NCI-H1436 treated with DMSO at 0.1 percent for 48 hours (cell line): ENCODE results near the gene PSMD2.
"Not testable (repeated sequence)": the region's sequence is repeated elsewhere in the genome, so short reads cannot be mapped to it uniquely, and the experiment has no call there.

Source experiments
- DNase-seq: peaks from one replicate; lab custom pipeline; 2025; lab: John Stamatoyannopoulos, UW

Gene PSMD2

DNA sequence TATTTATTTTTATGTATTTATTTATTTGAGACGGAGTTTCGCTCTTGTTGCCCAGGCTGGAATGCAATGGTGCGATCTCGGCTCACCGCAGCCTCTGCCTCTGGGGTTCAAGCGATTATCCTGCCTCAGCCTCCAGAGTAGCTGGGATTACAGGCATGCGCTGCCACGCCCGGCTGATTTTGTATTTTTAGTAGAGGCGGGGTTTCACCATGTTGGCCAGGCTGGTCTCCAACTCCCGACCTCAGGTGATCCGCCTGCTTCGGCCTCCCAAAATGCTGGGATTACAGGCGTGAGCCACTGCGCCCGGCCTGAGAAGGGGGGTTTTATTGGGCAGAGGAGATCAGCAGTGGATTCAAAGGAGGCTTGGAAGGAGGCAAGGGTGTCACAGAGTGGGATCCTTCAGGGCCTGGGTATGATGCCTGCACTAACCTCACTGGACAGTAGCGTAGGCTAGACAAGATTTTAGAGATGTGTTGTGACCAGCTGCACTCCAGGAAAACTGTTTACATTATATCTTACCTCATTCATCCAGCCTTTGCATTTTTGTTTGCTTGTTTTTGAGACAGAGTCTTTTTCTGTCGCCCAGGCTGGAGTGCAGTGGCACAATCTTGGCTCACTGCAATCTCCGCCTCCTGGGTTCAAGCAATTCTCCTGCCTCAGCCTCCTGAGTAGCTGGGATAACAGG lies 40.6 kb downstream of the PSMD2 start:
- not testable (repeated sequence) for DNase-seq

DNA sequence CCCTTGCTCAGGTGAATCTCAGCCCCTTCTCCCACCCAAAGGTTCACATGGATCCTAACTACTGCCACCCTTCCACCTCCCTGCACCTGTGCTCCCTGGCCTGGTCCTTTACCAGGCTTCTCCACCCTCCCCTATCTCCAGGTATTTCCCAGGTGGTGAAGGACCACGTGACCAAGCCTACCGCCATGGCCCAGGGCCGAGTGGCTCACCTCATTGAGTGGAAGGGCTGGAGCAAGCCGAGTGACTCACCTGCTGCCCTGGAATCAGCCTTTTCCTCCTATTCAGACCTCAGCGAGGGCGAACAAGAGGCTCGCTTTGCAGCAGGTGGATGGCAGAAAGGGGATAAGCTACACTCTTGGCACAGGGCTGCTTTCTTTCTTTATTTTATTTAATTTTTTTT lies 42.9 kb downstream of the PSMD2 start:
- no peak for DNase-seq

DNA sequence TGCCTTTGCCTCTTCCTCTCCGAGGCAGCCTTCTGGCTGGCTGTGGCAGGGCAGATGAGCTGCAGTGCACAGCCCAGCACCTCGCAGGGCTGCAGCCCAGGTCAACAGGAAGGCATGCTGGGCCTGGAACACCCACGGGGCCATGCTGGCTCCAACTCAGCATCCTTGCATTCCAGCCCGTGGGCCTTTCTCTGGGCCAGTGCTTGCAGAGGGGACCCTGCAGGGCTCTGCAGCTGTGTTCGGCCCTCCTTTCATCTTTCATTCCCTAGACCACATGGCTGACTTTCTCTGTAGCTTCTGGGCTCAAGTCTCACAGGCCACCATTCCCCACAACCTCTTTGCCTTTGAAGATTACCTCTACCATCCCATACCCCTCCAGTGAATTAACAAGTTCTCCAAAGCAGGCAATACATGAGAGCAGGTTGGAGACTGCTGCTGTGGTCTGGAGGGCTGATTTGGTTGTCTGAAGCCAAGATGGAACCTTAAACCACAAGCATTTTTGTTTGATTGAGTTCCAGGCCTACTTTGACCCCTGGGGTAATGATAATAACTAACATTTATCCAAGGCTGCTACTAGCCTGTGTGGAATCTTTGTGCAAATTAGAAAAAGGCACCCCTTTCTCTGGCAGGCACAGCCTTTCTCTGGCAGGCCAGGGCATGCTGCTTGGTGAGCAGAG lies 44.3 kb downstream of the PSMD2 start:
- DNase-seq: no peak

DNA sequence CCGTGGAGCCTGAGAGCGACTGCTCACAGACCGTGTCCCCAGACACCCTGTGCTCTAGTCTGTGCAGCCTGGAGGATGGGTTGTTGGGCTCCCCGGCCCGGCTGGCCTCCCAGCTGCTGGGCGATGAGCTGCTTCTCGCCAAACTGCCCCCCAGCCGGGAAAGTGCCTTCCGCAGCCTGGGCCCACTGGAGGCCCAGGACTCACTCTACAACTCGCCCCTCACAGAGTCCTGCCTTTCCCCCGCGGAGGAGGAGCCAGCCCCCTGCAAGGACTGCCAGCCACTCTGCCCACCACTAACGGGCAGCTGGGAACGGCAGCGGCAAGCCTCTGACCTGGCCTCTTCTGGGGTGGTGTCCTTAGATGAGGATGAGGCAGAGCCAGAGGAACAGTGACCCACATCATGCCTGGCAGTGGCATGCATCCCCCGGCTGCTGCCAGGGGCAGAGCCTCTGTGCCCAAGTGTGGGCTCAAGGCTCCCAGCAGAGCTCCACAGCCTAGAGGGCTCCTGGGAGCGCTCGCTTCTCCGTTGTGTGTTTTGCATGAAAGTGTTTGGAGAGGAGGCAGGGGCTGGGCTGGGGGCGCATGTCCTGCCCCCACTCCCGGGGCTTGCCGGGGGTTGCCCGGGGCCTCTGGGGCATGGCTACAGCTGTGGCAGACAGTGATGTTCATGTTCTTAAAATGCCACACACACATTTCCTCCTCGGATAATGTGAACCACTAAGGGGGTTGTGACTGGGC lies 45.7 kb downstream of the PSMD2 start:
- no peak for DNase-seq

DNA sequence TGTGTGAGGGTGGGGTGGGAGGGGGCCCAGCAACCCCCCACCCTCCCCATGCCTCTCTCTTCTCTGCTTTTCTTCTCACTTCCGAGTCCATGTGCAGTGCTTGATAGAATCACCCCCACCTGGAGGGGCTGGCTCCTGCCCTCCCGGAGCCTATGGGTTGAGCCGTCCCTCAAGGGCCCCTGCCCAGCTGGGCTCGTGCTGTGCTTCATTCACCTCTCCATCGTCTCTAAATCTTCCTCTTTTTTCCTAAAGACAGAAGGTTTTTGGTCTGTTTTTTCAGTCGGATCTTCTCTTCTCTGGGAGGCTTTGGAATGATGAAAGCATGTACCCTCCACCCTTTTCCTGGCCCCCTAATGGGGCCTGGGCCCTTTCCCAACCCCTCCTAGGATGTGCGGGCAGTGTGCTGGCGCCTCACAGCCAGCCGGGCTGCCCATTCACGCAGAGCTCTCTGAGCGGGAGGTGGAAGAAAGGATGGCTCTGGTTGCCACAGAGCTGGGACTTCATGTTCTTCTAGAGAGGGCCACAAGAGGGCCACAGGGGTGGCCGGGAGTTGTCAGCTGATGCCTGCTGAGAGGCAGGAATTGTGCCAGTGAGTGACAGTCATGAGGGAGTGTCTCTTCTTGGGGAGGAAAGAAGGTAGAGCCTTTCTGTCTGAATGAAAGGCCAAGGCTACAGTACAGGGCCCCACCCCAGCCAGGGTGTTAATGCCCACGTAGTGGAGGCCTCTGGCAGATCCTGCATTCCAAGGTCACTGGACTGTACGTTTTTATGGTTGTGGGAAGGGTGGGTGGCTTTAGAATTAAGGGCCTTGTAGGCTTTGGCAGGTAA lies 46.5 kb downstream of the PSMD2 start:
- DNase-seq: no peak

- no peak for DNase-seq
These were observed 47.6 kb downstream of the PSMD2 start for GRCh38 chr3:184346480-184347190.

DNA sequence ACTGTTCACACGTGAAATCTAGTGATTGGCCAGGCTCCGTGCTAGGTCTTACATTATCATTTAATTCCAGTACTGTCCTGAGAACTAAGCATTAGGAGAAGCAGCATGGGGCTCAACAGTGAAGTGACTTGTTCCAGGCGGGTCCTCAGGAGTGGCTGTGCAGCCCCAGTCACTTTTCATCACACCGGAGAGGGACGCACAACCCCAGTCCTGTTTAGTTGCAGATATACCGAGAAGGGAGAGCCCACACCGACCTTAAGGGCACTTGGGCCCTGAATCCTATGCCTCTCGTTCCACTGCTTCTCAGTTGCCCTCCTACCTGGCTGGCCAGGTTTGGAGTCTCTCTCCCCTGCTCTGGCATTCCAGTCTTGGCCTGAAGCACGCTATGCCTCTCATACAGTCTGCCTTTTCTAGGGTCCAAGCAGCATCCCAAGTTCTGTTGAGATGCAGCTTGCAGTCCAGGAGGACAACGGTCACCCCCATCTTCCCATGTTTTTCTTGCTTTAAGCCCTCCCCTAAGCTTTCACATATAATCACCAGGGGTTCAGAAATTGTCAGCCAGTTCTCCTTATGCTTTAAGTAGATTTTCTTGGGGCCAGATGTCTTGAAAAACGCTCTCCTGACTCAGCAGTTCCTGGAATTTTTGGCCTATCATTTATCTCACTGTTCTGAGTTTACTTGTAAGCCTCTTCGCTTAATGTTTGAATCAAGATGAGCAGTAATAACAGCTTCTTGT lies 48.4 kb downstream of the PSMD2 start:
- no peak for DNase-seq

- DNase-seq: no peak
These were observed 49.0 kb downstream of the PSMD2 start for GRCh38 chr3:184348057-184348382.

- no peak for DNase-seq
These were observed 50.8 kb downstream of the PSMD2 start for GRCh38 chr3:184349563-184350470.

GRCh38 chr3:184350618-184351017 lies 51.6 kb downstream of the PSMD2 start:
- DNase-seq: no peak

DNA sequence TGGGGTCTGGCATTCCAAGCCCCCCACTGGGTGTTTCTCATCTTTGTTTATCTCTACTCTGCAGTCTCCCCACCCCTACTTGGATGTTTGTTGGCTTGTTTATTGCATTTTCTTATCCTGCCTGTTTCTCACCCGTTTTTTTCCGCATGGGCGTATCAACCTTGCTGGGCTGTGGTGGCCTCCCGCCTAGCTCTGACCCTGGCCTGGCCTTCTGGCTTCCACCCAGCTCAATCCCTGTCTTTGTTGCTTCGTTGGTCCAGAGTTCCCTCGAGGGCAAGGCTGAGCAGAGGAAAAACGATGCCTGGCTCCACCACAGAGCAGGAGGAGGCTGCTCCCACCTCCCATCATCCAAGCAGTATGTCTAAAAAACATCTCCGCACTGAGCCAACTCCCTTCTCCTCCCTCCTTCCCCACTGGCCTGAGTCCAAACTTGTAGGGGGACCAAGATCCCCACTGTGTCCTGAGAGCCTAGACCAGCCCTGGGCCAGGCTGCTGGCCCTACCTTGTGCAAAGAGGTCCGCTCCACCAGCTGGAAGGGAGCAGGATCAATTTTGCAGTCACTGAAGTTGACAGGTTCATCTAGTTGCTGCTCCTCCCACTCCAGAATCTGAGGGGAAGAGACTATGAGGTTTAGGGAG lies 52.6 kb downstream of the PSMD2 start:
- DNase-seq: no peak

DNA sequence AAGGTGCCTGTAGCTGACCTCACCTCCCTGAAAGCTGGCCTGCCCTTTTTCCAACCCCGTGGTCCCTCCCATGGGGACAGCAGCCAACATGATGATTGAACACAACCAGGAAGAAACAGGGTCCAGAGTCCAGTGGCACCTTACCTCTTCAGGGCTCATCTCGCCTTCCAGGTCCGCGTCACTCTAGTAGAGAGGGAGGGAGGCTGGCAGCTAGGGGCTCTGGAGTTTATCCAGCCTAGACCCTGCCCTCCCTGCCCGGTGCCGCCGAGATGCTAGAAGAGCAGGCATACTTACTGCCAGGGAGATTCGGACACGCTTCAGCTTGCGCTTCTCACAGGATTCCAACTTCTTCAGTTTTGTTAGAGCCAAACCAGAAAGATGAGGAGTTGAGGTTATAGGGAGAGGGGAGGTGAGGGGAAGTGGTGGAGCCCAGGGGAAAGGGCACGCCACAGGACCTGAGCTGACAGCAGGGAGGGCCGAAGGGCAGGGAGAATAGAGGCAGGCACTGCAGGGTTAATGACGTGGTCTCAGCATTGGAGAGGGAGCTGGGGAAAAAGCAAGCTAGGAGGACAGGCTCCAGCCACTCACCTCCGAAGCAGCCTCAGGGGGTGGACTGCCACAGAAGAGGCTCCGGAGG lies 53.2 kb downstream of the PSMD2 start:
- DNase-seq: no peak

- no peak for DNase-seq
These were observed 54.0 kb downstream of the PSMD2 start for GRCh38 chr3:184352897-184353545.

DNA sequence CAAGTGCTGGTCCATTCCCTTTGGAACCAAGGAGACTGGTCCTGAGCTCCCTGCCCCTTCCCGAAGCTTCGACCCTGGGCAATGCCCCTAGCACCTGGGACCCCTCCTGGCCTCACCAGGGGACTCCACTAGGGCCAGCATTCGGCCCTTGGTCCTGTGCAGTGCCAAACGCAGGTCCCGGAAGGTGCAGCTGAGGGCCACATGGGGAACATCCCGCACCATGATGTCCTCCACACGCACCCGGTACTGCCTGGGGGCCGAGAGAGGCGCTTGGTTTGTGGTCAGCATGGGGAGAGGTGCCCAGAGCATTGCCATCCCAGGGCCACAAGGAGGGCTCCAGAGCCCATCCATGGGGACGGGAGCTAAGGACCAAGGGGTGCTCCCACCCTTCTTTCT lies 54.5 kb downstream of the PSMD2 start:
- DNase-seq: no peak

DNA sequence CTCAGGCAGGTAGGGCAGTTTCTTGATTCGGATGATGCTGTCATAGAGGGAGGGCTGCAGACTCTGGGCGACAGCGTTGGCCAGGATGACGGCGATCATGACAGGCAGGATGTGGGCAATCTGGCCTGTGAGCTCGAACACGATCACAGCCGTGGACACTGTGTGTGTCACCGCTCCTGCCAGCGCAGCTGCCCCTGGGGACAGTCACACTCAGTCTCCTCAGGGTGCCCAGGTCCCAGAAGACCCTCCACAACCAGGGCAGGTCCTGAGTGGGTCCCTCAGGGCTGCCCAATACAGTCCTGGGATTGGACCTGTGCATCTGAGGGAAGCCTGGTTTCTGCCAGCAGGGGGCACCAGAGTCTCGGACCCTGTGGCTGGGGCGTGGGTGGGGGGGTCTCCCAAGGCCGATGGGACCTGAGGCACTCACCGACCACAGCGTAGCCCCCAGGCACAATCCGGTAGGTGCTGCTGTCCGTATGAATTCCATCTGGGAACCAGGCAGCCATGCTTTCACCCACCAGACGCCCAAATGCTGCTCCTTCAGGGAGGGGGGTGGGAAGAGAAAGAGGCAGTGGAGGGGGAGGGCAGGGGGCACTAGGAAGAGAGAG lies 55.2 kb downstream of the PSMD2 start:
- DNase-seq: no peak

- no peak for DNase-seq
These were observed 55.7 kb downstream of the PSMD2 start for GRCh38 chr3:184354754-184355153.

- DNase-seq: no peak
These were observed 56.4 kb downstream of the PSMD2 start for GRCh38 chr3:184355261-184356040.
